NCI-H2227 treated with DMSO at 0.1 percent for 48 hours (cell line): ENCODE results near the gene MEOX2.

Experiments used
- DNase-seq: peaks from one replicate; lab custom pipeline; 2025; lab: John Stamatoyannopoulos, UW

MEOX2 gene

DNA sequence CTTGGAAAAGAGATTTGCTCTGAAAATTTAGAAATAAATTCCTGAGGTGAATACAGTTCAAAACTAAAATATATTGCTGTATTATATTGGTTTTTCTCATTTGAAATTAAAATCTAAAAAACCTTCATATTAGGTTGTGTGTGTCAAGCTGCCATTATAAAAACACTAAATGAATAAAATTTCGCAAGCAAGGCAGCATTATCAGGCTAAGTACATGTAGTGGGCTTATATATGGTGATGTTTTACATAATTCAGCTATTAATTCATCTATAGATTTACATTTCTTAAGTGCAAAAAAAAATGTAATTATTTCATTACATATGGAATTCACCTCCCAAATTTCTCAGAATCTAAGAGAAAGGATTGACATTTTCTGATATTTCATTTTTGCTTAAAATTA is 5.3 kb downstream of the MEOX2 start:
- DNase-seq = no peak

- no peak for DNase-seq
These were observed 6.0 kb downstream of the MEOX2 start for GRCh38 chr7:15680446-15680845.

DNA sequence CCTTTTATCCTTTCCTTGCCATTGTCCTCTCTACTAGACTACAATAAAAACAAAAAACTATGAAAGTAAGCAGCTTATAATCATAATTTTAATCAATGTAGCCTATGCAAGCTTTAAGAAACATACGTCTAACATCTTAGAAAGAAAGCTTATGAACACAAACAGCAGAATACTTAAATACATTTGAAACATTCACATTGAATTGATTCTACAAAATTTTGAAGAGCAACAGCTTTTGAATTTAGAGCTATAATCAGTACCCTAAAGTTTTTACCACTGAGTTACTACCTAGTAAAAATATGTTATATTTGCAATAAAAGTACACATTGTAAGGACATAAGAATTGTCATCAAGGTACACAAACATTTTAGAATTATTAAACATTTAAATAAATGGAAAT is 7.2 kb downstream of the MEOX2 start:
- DNase-seq = no peak

- no peak for DNase-seq
These were observed 7.8 kb downstream of the MEOX2 start for GRCh38 chr7:15678653-15679052.

GRCh38 chr7:15675379-15675778 is 11.1 kb downstream of the MEOX2 start:
- DNase-seq = no peak

DNA sequence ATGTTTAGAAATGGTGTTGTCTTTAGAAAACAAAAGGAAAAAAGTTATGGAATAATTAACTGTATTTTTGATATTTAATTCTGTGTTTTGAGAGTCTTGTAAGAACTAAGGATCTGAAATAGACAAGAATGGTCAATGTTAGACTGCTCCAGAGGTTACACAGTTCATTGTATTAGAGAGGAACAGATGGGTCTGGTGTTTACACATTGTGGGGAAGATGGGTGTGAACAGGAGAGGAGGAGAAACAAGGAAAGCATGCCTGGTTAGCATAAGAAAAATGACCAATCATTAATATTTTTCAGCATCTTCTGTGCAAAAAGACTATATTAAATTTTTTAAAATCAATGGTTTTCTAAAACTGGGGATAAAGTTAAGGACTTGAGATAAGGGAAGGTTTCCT is 11.9 kb downstream of the MEOX2 start:
- DNase-seq = no peak

GRCh38 chr7:15669443-15670090 is 16.9 kb downstream of the MEOX2 start:
- no peak for DNase-seq

GRCh38 chr7:15667991-15668390 is 18.5 kb downstream of the MEOX2 start:
- DNase-seq = no peak

DNA sequence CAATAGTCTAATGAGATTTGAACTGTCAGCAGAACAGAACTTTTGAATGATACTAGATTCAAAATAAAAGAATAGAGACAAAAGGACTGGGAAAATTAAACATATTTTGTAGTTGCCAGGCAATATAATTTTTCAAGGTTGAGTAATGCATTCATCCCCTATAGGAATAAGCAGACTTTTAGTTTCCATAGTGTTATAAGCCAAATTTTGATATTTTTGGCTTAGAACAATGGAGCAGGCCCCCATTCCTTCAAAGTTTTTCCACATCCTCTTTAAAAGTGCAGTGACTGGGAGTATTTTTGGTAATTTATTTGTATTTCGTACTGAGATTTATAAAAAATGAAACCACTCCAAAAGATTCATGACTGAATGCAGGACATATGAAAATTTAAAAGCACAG is 24.0 kb downstream of the MEOX2 start:
- DNase-seq = no peak

- no peak for DNase-seq
These were observed 28.2 kb downstream of the MEOX2 start for GRCh38 chr7:15658247-15658646.

DNA sequence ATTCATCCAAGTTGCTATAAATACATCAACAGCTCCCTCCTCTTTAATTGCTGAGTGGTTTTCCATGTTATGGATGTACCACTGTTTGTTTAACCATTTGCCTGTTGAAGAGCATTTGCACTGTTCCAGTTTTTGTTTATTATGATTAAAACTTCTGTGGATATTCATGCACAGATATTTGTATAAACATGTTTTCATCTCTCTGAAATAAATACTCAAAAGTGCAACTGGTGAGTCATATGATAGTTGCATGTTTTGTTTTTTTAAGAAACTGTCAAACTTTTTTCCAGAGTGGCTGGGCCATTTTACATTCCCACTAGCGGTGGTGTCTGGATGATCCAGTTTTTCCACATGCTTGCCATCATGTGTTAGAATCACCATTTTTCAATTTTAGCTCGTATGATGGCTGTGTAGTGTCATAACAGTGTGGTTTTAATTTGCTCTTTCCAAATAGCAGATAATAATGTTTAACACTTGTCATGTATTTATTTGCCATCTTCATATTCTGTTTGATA is 33.6 kb downstream of the MEOX2 start:
- DNase-seq = no peak

GRCh38 chr7:15651693-15652092 is 34.8 kb downstream of the MEOX2 start:
- no peak for DNase-seq

DNA sequence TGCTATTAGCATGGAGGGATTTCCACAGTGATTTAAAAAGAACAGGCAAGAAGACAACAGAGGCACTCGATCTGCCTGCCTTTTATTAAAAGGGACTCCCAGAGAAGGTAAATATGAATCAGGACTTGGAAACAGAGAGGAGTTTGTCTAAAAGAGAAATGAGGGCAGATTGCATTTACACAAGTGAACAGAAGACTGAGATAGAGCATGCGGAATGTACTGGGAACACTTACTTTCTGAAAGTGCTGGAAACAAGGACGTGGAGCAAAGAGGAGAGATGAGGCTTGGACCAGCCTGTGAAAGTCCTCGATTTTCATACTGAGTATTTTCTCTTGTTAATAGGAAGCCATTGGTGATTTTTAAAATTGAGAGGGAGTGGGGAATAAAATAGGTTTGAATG is 35.7 kb downstream of the MEOX2 start:
- no peak for DNase-seq

GRCh38 chr7:15648461-15648961 is 38.0 kb downstream of the MEOX2 start:
- DNase-seq = no peak

GRCh38 chr7:15647309-15647708 is 39.2 kb downstream of the MEOX2 start:
- no peak for DNase-seq

GRCh38 chr7:15643000-15643705 is 43.3 kb downstream of the MEOX2 start:
- no peak for DNase-seq

GRCh38 chr7:15628876-15629275 is 57.6 kb downstream of the MEOX2 start:
- no peak for DNase-seq

DNA sequence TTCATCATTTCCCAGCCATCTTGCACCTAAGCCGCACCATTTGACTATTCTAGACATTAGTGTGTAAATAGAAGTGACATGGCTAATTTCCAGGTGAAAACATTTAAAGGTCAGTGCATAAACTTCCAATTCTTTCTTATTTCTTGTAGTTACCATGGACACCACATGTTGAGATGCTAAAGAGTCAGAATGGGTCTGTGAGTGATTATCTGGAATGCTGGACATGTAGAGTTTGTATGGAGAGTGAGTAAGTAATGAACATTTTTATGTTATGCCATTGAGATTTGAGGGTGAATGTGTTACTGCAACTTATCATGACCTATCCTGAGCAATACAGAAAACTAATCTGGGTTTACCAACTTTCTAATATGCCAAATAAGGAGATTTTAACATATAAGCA is 60.4 kb downstream of the MEOX2 start:
- no peak for DNase-seq

GRCh38 chr7:15625466-15625865 is 61.0 kb downstream of the MEOX2 start:
- DNase-seq = no peak

GRCh38 chr7:15621468-15621867 is 65.0 kb downstream of the MEOX2 start:
- no peak for DNase-seq

DNA sequence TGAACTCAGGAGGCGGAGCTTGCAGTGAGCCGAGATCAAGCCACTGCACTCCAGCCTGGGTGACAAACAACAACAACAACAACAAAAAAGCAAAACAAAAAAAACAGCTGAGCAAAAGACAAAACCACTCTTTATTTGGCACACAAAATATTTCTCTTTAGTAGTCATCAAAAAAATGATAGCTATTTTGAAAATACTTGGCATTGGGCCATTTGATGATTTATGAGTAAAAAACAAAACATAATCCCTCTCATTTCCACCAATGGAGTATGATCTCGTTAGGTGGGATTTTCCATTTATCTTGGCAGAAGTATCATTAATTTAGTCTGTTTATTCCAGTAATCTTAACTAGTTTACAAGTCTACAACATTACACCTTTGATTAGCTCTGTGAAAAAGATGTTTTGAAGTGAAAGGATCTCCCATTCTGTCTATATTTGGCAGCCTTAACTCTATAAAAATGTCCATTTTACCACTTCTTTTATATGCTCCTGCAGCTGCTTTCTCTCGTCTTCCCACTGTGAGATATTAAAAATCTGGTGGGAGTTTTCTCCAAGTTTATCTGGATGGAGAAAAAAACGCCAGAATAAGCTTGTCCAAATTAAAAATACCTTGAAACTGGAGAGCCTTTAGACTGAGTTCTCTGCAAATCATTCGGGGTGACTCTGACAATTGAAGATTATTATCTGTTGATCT is 65.8 kb downstream of the MEOX2 start:
- no peak for DNase-seq

DNA sequence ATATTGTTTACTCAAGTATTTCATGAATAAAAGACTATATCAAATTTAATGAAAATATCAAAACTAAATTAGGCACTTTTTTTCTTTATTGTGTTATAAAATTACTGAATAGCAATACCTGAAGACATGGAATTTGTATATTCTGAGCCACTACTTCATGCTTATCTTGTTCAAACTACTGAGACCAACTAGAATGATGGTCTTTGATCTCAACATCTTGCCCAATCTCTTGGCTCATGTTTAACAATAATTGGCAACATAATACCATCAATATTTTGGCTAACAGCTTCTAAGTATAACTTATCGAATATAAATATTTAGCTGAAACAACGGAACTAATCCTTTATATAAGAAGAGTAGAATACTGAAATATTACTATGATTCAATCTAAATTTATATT is 68.2 kb downstream of the MEOX2 start:
- DNase-seq = no peak

GRCh38 chr7:15612205-15612604 is 74.3 kb downstream of the MEOX2 start:
- DNase-seq = no peak
